IMR-90 (cell line): ENCODE results near the gene ARHGAP18. TPM values are rescaled to one million over a fixed set of nuclear protein-coding genes. Genes with fewer than 3 reads are reported as not detected.

ENCODE experiments used
- ATAC-seq: fragments of 200-7000 bp; cut with Tn5 transposase; 2 replicates; pipeline ENCODE4 v1.9.1; 2020; ENCODE audit warnings: low read depth, mild to moderate bottlenecking, moderate library complexity
- BruUV-seq: library from RNA; stranded (reverse); fragments of 400-500 nt; replicated peaks from 2 replicates; lab custom pipeline; 2021; lab: Mats Ljungman, UMichigan
- CTCF ChIA-PET: fragments of 300-600 bp; formaldehyde crosslinking; extraction: SDS; loops from one replicate; lab custom pipeline; 2021; ENCODE audit warnings: antibody characterized with exemption; lab: Yijun Ruan, JAX
- POLR2A ChIA-PET: fragments of 300-600 bp; sonication (Branson Sonifier 250); formaldehyde crosslinking; loops from one replicate; lab custom pipeline; 2022; ENCODE audit warnings: antibody characterized with exemption; ENCODE audit not compliant: unreplicated experiment; lab: Charles Lee
- DNase-seq: peaks from one replicate; pipeline ENCODE4 v3.0.0; 2013
- H2AFZ ChIP-seq: replicated peaks from 2 replicates; pipeline ENCODE3; 2013; ENCODE audit warnings: low read length, mild to moderate bottlenecking; ENCODE audit not compliant: poor library complexity
- H2AK5ac ChIP-seq: 2 replicates; pipeline ENCODE4 v1.6.1; 2013; ENCODE audit warnings: low read depth, low read length, inconsistent platforms
- H2AK9ac ChIP-seq: replicated peaks from 2 replicates; pipeline ENCODE3; 2013; ENCODE audit warnings: mild to moderate bottlenecking, low read depth, low read length, moderate library complexity; ENCODE audit not compliant: poor library complexity
- H2BK120ac ChIP-seq: 2 replicates; pipeline ENCODE4 v1.6.1; 2013; ENCODE audit warnings: low read depth, low read length, inconsistent platforms
- H2BK15ac ChIP-seq: 3 replicates; pipeline ENCODE4 v1.6.1; 2013; ENCODE audit warnings: low read depth, low read length, inconsistent platforms
- H2BK20ac ChIP-seq: 2 replicates; pipeline ENCODE4 v1.6.1; 2013; ENCODE audit warnings: low read depth, mild to moderate bottlenecking, inconsistent platforms, low read length, moderate library complexity
- H2BK5ac ChIP-seq: 2 replicates; pipeline ENCODE4 v1.6.1; 2013; ENCODE audit warnings: mild to moderate bottlenecking, low read depth, low read length, inconsistent platforms; ENCODE audit not compliant: poor library complexity, severe bottlenecking
- H3K14ac ChIP-seq: replicated peaks from 2 replicates; pipeline ENCODE4 v1.6.1; 2013; ENCODE audit warnings: low read depth, low read length, inconsistent platforms
- H3K18ac ChIP-seq: 2 replicates; pipeline ENCODE4 v1.6.1; 2013; ENCODE audit warnings: low read depth, low read length, control low read depth
- H3K23ac ChIP-seq: 2 replicates; pipeline ENCODE4 v1.6.1; 2013; ENCODE audit warnings: low read depth, low read length, inconsistent platforms
- H3K27ac ChIP-seq: 2 replicates; pipeline ENCODE4 v1.5.1; 2013; ENCODE audit warnings: mild to moderate bottlenecking, control low read depth, low read length; ENCODE audit not compliant: insufficient read depth
- H3K27me3 ChIP-seq: 2 replicates; pipeline ENCODE4 v1.6.1; 2013; ENCODE audit warnings: low read length; ENCODE audit not compliant: control insufficient read depth, insufficient read depth
- H3K36me3 ChIP-seq: 2 replicates; pipeline ENCODE4 v1.6.1; 2013; ENCODE audit warnings: low read length, mixed read lengths; ENCODE audit not compliant: control insufficient read depth, insufficient read depth
- H3K4ac ChIP-seq: 2 replicates; pipeline ENCODE4 v1.6.1; 2013; ENCODE audit warnings: low read depth, low read length, inconsistent platforms
- H3K4me1 ChIP-seq: 2 replicates; pipeline ENCODE4 v1.6.1; 2013; ENCODE audit warnings: low read length, mixed read lengths; ENCODE audit not compliant: control insufficient read depth, insufficient read depth
- H3K4me2 ChIP-seq: 2 replicates; pipeline ENCODE4 v1.6.1; 2013; ENCODE audit warnings: low read depth, mild to moderate bottlenecking, control low read depth, low read length, moderate library complexity
- H3K4me3 ChIP-seq: 2 replicates; pipeline ENCODE4 v1.5.1; 2013; ENCODE audit warnings: low read depth, mild to moderate bottlenecking, control low read depth, low read length, moderate library complexity; ENCODE audit not compliant: insufficient read depth
- H3K56ac ChIP-seq: 2 replicates; pipeline ENCODE4 v1.6.1; 2013; ENCODE audit warnings: low read length, inconsistent platforms; ENCODE audit not compliant: insufficient read depth; ENCODE audit errors: extremely low read depth
- H3K79me1 ChIP-seq, 2 experiments: 2 replicates each; pipeline ENCODE4 v1.6.1; 2013; ENCODE audit warnings: low read length in 2 of 2, inconsistent platforms in 1 of 2, low read depth in 1 of 2
- H3K9ac ChIP-seq: 2 replicates; pipeline ENCODE4 v1.6.1; 2013; ENCODE audit warnings: low read depth, low read length, control low read depth
- H3K9me1 ChIP-seq: 2 replicates; pipeline ENCODE4 v1.6.1; 2013; ENCODE audit warnings: low read length, inconsistent platforms; ENCODE audit not compliant: insufficient read depth
- H3K9me3 ChIP-seq: 2 replicates; pipeline ENCODE4 v1.6.1; 2013; ENCODE audit warnings: low read length; ENCODE audit not compliant: control insufficient read depth, insufficient read depth
- H4K20me1 ChIP-seq: 2 replicates; pipeline ENCODE4 v1.6.1; 2013; ENCODE audit warnings: low read length, inconsistent platforms; ENCODE audit not compliant: insufficient read depth
- H4K5ac ChIP-seq: 2 replicates; pipeline ENCODE4 v1.6.1; 2013; ENCODE audit warnings: mild to moderate bottlenecking, low read depth, low read length, control low read depth
- H4K8ac ChIP-seq, 2 experiments: 2 replicates each; pipeline ENCODE4 v1.6.1; 2013; ENCODE audit warnings: low read depth in 2 of 2, low read length in 2 of 2, control low read depth in 1 of 2, inconsistent platforms in 1 of 2
- H4K91ac ChIP-seq: 2 replicates; pipeline ENCODE4 v1.6.1; 2013; ENCODE audit warnings: low read depth, low read length, inconsistent platforms; ENCODE audit not compliant: insufficient read depth
- NFE2L2 ChIP-seq: fragments of 150-350 bp; IDR thresholded peaks from 2 replicates; pipeline ENCODE4 v1.6.1; 2016; ENCODE audit warnings: low read depth, mild to moderate bottlenecking, low read length
- SMC3 ChIP-seq: fragments of 150-350 bp; IDR thresholded peaks from 2 replicates; pipeline ENCODE4 v1.6.1; 2016; ENCODE audit warnings: low read depth, mild to moderate bottlenecking, antibody characterized with exemption, low read length, moderate library complexity
- WGBS, 2 experiments: methylation state at CpG; one replicate each; pipeline versions ENCODE4 v1.1.5 to v1.1.7; 2013; ENCODE audit warnings: missing lambda C conversion rate in 2 of 2; ENCODE audit not compliant: insufficient read length in 1 of 2; ENCODE audit errors: extremely low coverage in 2 of 2; 5-methylcytosine and 5-hydroxymethylcytosine counted together
- dilution Hi-C: fragments of 300-500 bp; cut with HindIII; formaldehyde crosslinking; loops from one replicate; pipeline ENCODE4 v1.14.3; 2018; ENCODE audit warnings: low sequenced_read_pairs; ENCODE audit not compliant: unreplicated experiment
- in situ Hi-C: fragments of 300-500 bp; cut with MboI; formaldehyde crosslinking; loops from 3 replicates; pipeline ENCODE4 v1.14.3; 2019; ENCODE audit warnings: low sequenced_read_pairs, inconsistent platforms, mixed read lengths
- intact Hi-C: fragments of 100-400 bp; cut with micrococcal nuclease; formaldehyde crosslinking; loops from 2 replicates; pipeline ENCODE4 v1.10.0; 2022
- polyA plus RNA-seq, 3 experiments: library from polyadenylated mRNA; depleted of rRNA; stranded (reverse); fragments of >200 nt; gene quantifications; 2 replicates each; pipeline ENCODE4 v1.2.3, GENCODE V29; 2012; ENCODE audit warnings: low replicate concordance in 1 of 3
- total RNA-seq: library from RNA; depleted of rRNA; stranded (reverse); fragments of >200 nt; gene quantifications from 2 replicates; pipeline ENCODE4 v1.2.3, GENCODE V29; 2012
- TF ChIP-seq, protein P1 (sequence below): fragments of 150-350 bp; IDR thresholded peaks from 2 replicates; pipeline ENCODE4 v1.6.1; 2016; ENCODE audit warnings: low read depth, mild to moderate bottlenecking, low read length, moderate library complexity, borderline replicate concordance

Gene ARHGAP18
- total and polyA plus RNA-seq, 2 of the 4 experiments (the other 2 are of a cell fraction): 6.2 to 17.0 TPM

DNA sequence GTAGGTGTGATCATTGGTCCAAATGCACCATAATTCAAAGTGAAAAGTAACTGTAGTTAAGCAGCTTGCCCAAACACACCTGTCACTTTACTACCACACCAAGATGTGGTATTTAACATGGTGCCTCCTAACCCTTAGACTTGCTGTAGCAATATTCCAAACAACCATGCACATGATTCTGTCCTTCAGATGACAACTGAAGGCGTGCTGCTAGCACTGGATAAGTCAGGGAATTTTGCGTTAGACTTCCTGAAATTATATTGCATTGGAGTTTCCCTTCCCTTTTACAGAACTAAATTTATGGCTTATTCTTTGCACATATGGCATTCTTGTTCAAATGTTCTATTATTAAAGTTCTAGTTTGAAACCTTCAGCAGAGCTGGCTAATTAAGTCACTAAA is 106.2 kb downstream of the ARHGAP18 start:
- Histone ChIP-seq H3K79me1 (peaks cover 0 to 12% of the 10 kb centered on the region in 2 experiments; a peak in 2 of 4 replicates), H3K9me1 (no peaks in the 10 kb centered on the region), H3K23ac (no peak overlapping the region), H4K8ac (no peak overlapping the region), H3K4me2 (no peak overlapping the region), H2BK15ac (no peak overlapping the region), H2BK120ac (no peak overlapping the region), H2AK9ac (no peak overlapping the region), H3K18ac (no peak overlapping the region), H4K5ac (no peak overlapping the region), H2BK20ac (no peak overlapping the region), H2BK5ac (no peak overlapping the region), H3K4me1 (peaks cover 4% of the 10 kb centered on the region; the same call in 1 of the 2 replicates), H3K9me3 (no peaks in the 10 kb centered on the region), H3K4me3 (no peak overlapping the region), H4K91ac (no peak overlapping the region), H3K27ac (no peak overlapping the region), H3K14ac (no peak overlapping the region), H3K9ac (no peak overlapping the region), H2AK5ac (no peak overlapping the region), H3K27me3 (no peaks in the 10 kb centered on the region), H3K56ac (no peak overlapping the region), H3K4ac (no peak overlapping the region), H2AFZ (no peak overlapping the region), H3K36me3 (no peaks in the 10 kb centered on the region; the same call in 1 of the 2 replicates), H4K20me1 (no peaks in the 10 kb centered on the region)
- no peak for ATAC-seq
- ChIA-PET POLR2A (no interaction called here), CTCF (no interaction called here)
- in situ Hi-C loops (no loop called here), intact Hi-C loops (no loop called here), dilution Hi-C loops (no loop called here)
- WGBS, 2 experiments: no CpG with 5 or more reads among the region's 2 CpGs
- DNase-seq: no peak
- no TSS peak for BruUV-seq
- TF ChIP-seq, protein P1, sequence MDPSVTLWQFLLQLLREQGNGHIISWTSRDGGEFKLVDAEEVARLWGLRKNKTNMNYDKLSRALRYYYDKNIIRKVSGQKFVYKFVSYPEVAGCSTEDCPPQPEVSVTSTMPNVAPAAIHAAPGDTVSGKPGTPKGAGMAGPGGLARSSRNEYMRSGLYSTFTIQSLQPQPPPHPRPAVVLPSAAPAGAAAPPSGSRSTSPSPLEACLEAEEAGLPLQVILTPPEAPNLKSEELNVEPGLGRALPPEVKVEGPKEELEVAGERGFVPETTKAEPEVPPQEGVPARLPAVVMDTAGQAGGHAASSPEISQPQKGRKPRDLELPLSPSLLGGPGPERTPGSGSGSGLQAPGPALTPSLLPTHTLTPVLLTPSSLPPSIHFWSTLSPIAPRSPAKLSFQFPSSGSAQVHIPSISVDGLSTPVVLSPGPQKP: no peak
- no peak for TF ChIP-seq SMC3
- TF ChIP-seq NFE2L2: no peak
